ENCODE data around the gene GDF15.
A peak's percentile ranks its signal among the peaks of the same experiment; 100 is the strongest.

Gene GDF15

DNA sequence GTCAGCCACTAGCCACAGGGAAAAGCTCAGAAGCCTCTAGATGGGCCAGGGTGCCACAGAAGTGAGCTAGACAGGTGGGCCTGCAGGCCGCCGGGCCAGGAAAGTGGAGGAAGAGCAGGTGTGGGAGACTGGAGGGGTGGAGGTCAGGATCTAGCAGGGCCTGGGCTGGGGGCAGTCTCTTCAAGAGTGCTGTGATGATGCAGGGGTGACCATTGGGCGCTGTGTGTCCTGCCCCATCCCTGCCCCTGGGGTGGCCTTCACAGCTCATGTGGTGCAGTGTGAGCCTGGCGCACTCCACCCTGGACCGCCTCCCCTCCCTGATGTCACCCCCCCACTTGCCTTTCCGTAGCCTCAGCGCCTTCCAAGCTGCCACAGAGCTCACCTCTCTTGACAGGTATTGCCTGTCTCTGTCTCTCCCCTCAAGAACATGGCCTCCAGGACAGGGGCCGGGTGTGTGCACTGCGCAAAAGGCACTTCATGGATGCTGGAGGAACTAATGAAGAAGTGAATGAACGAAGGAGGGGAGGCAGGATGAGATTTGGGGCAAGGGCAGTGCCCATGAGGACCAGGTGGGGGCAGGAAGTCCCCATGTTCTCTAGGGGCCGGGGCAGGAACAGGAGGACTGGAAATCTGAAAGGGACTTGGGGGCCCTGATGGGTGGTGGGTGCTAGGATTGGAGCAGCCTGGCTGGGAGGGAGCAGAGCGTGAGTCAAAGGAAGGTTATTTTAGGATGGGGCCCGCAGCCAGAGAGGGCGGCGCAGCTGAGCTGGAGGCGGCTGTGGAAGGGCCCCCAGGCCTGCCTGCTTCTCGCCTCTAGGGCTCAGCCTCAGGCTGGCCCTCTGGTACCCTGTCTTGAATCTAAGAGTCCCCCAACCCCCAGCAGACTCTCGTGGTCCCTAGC lies 39.8 kb downstream of the GDF15 start:
- Mint-ChIP-seq H3K4me1 (peaks cover 47% of the 10 kb centered on the region), H3K27me3 (no peaks in the 10 kb centered on the region), H3K27ac (peak overlapping the region; percentile 15), H3K36me3 (ENCODE audit: low read depth) (peaks cover 3% of the 10 kb centered on the region), H3K9me3 (no peaks in the 10 kb centered on the region), H3K4me3 (no peak overlapping the region)
- DNase-seq (no peak), ATAC-seq (no peak)

DNA sequence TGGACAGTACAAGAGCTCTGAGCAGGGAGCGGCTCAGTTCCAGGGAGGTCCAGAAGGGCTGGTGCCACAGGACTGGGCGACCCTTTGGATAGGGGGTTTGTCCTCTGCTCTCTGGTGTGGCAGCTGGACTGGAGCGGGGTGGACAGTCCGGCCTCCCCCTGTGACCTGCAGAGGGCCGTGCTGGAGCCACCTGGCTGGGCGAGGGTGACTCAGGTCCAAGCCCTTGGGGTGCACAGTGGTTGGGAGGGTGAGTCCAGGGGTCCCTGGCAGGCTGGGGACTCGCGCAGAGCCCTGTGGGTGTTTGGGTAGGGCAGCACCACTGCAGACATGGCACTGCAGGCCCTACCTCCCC lies 40.4 kb downstream of the GDF15 start:
- Mint-ChIP-seq H3K27ac (no peak overlapping the region), H3K4me3 (no peak overlapping the region), H3K4me1 (peaks cover 41% of the 10 kb centered on the region), H3K9me3 (no peaks in the 10 kb centered on the region), H3K36me3 (ENCODE audit: low read depth) (peaks cover 3% of the 10 kb centered on the region), H3K27me3 (no peaks in the 10 kb centered on the region)
- DNase-seq (no peak), ATAC-seq (no peak)

DNA sequence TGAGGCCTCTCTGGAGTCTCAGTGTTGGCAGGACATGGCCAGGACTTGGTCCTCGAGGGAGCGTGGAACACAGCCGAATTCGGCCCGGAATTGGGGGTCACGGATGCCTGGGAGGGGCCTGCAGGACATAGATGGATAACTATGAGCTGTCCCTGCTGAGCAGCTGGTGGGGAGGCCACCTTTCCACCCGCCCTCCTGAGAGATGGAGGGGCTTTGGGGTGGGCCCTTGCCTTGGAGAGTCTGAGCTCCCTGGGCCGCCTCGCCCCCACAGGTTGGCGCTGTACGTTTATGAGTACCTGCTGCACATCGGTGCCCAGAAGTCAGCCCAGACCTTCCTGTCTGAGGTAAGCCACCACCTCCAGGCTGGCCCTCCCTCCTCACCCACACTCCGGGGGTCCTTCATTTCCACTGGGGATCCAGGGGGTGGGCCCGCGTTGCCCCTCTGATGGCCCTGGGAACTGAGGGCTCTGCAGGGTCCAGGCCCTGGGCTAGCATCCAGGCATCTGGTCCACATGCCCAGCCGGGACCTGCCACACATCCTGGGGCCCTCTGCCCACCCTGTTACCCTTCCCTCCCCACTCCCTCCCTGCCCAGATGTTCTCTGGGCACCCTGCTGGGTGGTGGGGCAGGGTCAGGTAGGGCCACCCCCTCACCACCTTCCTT lies 41.3 kb downstream of the GDF15 start:
- no peak for ATAC-seq
- H3K4me3 Mint-ChIP-seq, result no peak overlapping the region
- H3K27me3 Mint-ChIP-seq, result no peaks in the 10 kb centered on the region
- peaks cover 35% of the 10 kb centered on the region for H3K4me1 Mint-ChIP-seq
- no peak for DNase-seq
- H3K9me3 Mint-ChIP-seq, result no peaks in the 10 kb centered on the region
- no peak overlapping the region for H3K27ac Mint-ChIP-seq
- H3K36me3 Mint-ChIP-seq (ENCODE audit: low read depth), result peaks cover 3% of the 10 kb centered on the region

DNA sequence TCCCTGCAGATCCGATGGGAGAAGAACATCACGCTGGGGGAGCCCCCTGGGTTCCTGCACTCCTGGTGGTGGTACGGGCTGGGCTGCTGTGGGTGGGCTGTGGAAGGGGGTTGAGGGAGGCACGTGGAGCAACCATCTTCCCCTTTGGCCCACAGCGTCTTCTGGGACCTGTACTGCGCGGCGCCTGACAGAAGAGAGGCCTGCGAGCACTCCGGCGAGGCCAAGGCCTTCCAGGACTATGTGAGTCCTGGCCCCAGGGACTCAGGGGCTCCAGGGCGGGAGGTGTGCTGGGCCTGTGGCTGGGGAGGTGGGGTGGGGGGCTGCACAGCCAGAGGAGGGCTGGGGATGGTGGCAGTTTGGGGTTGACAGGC lies 41.8 kb downstream of the GDF15 start:
- Mint-ChIP-seq H3K9me3 (no peaks in the 10 kb centered on the region), H3K4me3 (no peak overlapping the region), H3K4me1 (peaks cover 33% of the 10 kb centered on the region), H3K36me3 (ENCODE audit: low read depth) (peaks cover 3% of the 10 kb centered on the region), H3K27me3 (no peaks in the 10 kb centered on the region), H3K27ac (no peak overlapping the region)
- ATAC-seq (no peak), DNase-seq (no peak)

DNA sequence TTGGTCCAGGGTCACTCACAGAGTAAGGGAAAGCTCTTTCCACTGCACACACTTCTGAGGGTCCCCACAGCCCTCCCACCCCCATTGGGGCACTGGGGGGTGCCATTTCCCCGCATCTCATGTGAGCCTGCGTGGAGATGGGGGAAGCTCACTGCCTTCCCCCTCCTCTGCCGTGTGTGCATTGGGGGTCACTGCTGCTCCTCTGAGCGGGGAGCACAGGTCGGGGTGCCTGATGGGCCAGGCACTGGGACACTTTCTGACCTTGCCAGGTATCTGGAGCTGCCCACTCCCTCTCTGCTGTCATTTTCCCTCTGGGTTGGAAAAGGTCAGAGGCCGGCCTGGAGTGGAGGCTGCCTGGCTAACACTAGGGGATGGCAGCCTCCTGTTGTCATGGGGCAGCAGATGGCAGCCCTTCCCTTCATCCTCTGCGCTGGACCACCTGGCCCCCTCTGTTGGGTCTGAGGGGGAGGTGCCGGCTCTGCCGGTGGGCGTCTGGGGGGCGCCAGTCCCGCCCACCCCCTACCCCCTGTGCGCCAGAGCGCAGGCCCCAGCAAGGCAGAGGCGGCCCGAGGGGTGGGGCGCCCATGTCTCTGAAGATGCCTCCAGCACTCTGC lies 42.3 kb downstream of the GDF15 start:
- ATAC-seq (no peak), DNase-seq (no peak)
- Mint-ChIP-seq H3K27ac (no peak overlapping the region), H3K27me3 (no peaks in the 10 kb centered on the region), H3K36me3 (ENCODE audit: low read depth) (peaks cover 3% of the 10 kb centered on the region), H3K4me1 (peaks cover 29% of the 10 kb centered on the region), H3K4me3 (no peak overlapping the region), H3K9me3 (no peaks in the 10 kb centered on the region)

DNA sequence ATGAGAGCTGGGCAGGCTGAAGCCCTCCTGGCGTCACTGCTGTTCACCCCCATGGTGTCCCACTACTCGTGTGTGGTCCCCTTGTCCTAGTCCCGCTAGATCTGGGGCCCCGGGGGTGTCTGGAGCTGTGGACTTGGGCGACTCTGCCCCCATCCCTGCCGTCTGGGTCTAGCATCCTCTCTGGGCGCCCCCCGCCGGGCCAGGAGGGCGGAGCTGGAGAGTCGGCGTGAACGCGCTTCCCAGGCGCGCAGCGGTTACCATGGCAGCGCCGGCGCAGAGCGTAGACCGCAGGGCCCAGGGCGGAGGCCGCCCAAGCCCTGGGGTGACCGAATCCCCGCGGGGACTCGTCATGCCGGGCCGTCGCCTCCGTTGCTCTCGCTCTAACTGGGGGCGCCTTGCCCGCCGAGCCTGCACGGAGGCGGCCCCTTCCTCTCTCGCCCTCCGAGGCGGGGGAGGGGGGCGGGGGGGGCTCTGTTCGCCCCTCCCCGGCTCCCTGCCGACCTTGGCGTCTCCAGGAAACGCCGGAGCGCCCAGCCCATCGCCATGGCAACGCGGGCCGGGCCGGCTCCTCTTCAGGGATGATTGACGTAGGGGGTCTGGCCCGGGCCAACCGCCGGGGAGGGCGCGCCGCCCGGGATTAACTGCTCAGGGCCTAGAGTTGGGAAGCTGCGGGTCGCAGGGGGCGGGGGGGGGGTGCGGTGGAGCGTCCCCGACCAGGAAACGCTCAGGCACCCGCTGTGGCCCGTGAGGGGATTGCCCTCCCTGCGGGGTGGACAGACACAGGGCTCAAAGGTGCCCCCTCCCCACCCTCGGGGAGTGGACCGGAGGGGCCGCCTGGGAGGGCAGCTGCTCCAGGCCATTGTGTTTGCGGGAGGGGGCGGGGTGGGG lies 43.1 kb downstream of the GDF15 start:
- DNase-seq, result peak; percentile 85
- Mint-ChIP-seq H3K4me3 (no peak overlapping the region), H3K27me3 (no peaks in the 10 kb centered on the region), H3K36me3 (ENCODE audit: low read depth) (peaks cover 3% of the 10 kb centered on the region), H3K4me1 (peaks cover 23% of the 10 kb centered on the region), H3K9me3 (no peaks in the 10 kb centered on the region), H3K27ac (no peak overlapping the region)
- peak; percentile 83 for ATAC-seq

DNA sequence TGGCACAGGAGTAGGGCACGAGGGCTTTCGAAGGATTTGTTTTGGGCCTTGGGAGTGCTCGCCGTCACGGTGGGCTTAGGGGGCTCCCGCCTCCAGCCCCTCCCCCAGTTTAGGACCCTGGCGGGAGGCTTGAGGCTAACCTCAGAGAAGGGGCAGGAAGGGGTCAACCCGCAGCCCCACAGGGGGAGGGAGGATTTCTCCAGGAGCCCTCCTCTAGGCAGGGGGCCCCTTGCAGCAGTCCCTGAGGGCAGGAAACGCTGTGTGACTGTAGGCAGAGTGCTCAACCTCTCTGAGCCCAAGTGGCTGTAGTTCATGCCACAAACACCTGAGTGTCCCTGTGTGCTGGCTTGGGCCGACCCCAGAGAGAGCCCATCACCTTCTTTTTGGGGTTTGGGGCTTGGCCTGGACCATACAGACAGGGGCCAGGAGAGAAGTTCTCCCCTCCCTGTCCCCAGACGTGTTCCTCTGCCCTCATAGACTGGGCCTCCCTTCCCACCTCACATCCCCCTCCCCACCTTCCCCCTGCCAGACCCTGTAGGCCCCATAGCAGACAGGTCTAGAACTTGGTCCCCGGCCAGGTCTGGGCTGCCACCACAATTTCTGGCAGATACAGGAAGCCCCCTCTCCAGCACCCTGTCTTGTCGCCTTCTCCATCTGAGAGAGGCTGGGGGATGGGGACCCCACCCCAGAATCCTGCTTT lies 43.9 kb downstream of the GDF15 start:
- Mint-ChIP-seq H3K9me3 (no peaks in the 10 kb centered on the region), H3K27ac (no peak overlapping the region), H3K27me3 (no peaks in the 10 kb centered on the region), H3K4me3 (peak overlapping the region; percentile 53), H3K36me3 (ENCODE audit: low read depth) (peaks cover 3% of the 10 kb centered on the region), H3K4me1 (peaks cover 24% of the 10 kb centered on the region)
- ATAC-seq, result no peak
- DNase-seq, result no peak

DNA sequence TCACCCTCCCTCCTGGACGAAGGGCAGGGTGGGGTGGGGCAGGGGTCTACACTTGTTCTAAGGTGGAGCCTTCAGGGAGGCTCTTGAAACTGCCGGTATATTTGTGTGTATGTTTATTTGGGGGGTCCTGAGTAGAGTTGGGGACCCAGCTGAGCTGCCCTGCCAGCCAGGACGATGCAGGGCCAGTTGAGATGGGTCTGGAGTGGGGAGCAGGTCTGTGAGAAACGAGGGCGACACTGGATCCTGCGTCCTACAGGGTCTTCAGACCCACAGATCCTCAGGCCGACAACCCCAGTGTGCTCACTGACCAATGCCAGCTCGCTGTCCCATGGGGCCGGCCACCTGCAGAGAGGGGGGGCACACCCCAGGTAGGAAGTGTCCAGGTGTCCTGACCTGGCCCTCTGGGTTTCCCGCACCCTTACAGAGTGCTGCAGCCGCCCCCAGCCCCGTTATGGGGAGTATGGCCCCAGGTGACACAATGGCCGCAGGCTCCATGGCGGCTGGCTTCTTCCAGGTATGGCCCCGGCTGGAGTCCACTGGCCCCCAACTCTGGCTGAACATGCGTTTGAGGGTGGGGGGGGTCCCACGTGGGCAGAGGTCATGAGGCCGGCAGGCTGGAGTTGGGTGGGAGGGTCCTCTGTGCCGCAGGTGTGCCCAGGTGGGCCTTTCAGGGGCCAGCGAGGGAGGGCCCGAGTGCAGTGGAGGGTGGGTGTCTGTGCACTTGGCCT lies 44.6 kb downstream of the GDF15 start:
- Mint-ChIP-seq H3K9me3 (no peaks in the 10 kb centered on the region), H3K36me3 (ENCODE audit: low read depth) (peaks cover 3% of the 10 kb centered on the region), H3K4me1 (peaks cover 24% of the 10 kb centered on the region), H3K4me3 (peak overlapping the region; percentile 43), H3K27ac (no peak overlapping the region), H3K27me3 (no peaks in the 10 kb centered on the region)
- no peak for DNase-seq
- no peak for ATAC-seq

DNA sequence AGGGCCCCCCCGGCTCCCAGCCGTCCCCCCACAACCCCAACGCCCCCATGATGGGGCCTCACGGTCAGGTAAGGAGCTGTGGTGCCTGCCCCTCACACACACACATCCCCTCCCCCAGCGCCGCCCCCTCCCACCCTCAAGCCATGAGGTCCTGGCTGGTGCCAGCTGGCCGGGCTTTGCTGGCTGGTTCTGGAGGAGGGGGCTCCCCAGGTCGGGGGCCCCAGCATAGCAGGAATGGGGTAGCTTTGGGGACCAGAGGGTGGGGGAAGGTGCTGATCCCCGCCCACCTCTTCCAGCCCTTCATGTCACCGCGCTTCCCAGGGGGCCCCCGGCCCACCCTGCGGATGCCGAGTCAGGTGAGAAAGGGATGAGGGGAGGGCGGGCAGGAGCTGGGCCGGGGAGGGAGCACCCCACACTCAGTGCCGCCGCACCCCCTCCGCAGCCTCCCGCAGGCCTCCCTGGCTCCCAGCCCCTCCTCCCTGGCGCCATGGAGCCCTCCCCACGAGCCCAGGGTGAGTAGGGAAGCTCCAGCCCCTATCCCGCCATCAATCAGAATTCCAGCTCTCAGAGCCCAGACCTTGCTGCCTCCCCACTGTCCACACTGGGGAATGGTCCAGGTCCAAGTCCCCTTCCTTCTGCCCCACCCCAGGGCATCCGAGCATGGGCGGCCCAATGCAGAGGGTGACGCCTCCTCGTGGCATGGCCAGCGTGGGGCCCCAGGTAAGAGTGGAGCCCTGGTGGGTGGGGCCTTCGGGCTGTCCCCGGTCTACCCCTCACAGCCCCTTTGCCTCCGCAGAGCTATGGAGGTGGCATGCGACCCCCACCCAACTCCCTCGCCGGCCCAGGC lies 45.6 kb downstream of the GDF15 start:
- H3K27me3 Mint-ChIP-seq, result no peaks in the 10 kb centered on the region
- peaks cover 3% of the 10 kb centered on the region for H3K36me3 Mint-ChIP-seq (ENCODE audit: low read depth)
- DNase-seq, result no peak
- no peak for ATAC-seq
- H3K4me3 Mint-ChIP-seq, result no peak overlapping the region
- H3K9me3 Mint-ChIP-seq, result no peaks in the 10 kb centered on the region
- H3K27ac Mint-ChIP-seq, result peak overlapping the region; percentile 46
- peaks cover 27% of the 10 kb centered on the region for H3K4me1 Mint-ChIP-seq

DNA sequence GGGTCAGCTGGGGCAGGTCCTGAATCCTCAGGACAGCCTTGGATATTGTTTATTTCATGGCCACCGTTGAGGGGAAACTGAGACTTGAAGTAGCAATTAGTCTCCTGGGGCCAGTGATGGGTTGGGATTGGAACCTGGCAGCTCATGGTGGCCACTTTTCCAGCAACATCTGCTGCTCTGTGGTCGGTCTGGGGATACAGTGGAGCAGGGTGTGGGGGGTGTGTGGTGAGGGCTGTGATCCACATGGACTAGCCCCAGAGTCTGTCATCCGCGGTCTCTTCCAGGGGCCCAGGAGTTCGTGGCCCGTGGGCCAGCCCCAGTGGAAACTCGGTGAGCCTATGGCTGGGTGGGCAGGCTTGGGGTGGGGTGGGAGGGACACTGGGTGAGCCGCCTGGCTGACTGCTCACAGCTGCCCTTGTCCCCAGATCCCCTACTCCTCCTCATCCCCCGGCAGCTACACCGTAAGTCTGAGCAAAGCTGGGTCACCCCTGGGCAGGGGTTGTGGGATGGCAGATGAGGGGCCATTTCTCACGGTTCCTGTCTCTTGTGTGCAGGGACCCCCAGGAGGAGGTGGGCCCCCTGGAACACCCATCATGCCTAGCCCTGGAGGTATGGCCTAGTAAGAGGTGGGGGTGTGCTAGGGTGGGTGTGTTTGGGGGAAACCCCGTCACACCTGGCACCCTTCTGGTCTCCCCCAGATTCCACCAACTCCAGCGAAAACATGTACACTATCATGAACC lies 46.5 kb downstream of the GDF15 start:
- Mint-ChIP-seq H3K4me3 (peak overlapping the region; percentile 49), H3K9me3 (no peaks in the 10 kb centered on the region), H3K27ac (peak overlapping the region; percentile 52), H3K27me3 (no peaks in the 10 kb centered on the region), H3K36me3 (ENCODE audit: low read depth) (peaks cover 3% of the 10 kb centered on the region), H3K4me1 (peaks cover 29% of the 10 kb centered on the region)
- ATAC-seq (no peak), DNase-seq (no peak)

DNA sequence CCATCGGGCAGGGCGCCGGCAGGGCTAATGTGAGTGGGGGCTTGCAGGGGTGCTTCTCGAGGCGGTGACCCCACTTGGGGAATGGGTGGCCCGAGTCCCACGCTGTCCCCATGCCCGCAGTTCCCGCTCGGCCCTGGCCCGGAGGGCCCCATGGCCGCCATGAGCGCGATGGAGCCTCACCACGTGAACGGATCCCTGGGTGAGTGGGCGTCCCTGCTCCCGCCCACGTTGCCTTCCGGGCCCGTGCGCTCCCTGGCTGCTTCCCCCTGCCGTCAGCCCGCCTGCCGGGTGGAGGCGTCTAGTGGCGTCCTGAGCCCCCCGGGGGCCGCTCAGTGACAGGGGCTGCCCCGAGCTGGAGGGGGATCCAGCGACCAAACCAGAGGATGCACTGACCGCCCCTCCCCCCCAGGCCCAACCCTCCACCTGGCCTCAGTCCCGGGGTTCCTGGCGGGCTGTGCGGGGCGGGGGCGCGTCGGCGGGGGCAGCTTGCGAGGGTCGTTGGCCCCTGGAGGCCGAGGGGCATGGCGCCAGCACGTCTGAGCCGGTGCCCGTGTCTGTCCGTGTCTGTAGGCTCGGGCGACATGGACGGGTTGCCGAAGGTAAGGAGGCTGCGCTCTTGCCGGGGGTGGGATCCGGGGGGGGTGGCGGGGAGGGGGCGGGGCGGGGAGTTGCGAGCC lies 47.2 kb downstream of the GDF15 start:
- no peaks in the 10 kb centered on the region for H3K9me3 Mint-ChIP-seq
- ATAC-seq, result no peak
- H3K4me1 Mint-ChIP-seq, result peaks cover 31% of the 10 kb centered on the region
- no peak for DNase-seq
- H3K27me3 Mint-ChIP-seq, result no peaks in the 10 kb centered on the region
- H3K27ac Mint-ChIP-seq, result peak overlapping the region; percentile 52
- H3K36me3 Mint-ChIP-seq (ENCODE audit: low read depth), result peaks cover 3% of the 10 kb centered on the region
- H3K4me3 Mint-ChIP-seq, result peak overlapping the region; percentile 49

All from activated naive CD8-positive, alpha-beta T cell treated with anti-CD3 and anti-CD28 coated beads, Interleukin-2, amount 50 U/mL, for 24 hours (primary cell).